H1 (cell line): ENCODE measurements around the gene CPED1. TPM values are rescaled to one million over a fixed set of nuclear protein-coding genes. Genes with fewer than 3 reads are reported as not detected.

ENCODE experiments used
- CTCF ChIA-PET: fragments of 300-600 bp; sonication (Branson Sonifier 250); formaldehyde crosslinking; loops from one replicate; lab custom pipeline; 2021; ENCODE audit not compliant: partially characterized antibody; lab: Charles Lee
- POLR2A ChIA-PET: fragments of 300-600 bp; sonication (Branson Sonifier 250); formaldehyde crosslinking; loops from one replicate; lab custom pipeline; 2021; ENCODE audit warnings: inconsistent platforms; ENCODE audit not compliant: partially characterized antibody; lab: Charles Lee
- DNase-seq, 2 experiments: peaks; one replicate each; pipeline versions ENCODE4 v3.0.0 to v3.0.0-alpha.2; 2010 to 2022; ENCODE audit warnings: low spot score in 2 of 2, low read depth in 1 of 2, mixed read lengths in 1 of 2
- FAIRE-seq: peaks from 2 replicates; lab custom pipeline; 2011; peaks lifted over from hg19 to GRCh38; lab: Jason Lieb, UNC
- H2AFZ ChIP-seq: 2 replicates; pipeline ENCODE4 v1.8.1; 2012; ENCODE audit warnings: low read length, inconsistent platforms
- H2AK5ac ChIP-seq: 2 replicates; pipeline ENCODE4 v1.6.1; 2013; ENCODE audit warnings: low read depth, low read length
- H2BK120ac ChIP-seq: replicated peaks from 2 replicates; pipeline ENCODE3; 2013; ENCODE audit warnings: low read depth, low read length, inconsistent platforms
- H2BK12ac ChIP-seq: 2 replicates; pipeline ENCODE4 v1.6.1; 2013; ENCODE audit warnings: low read depth, low read length
- H2BK15ac ChIP-seq: 2 replicates; pipeline ENCODE4 v1.6.1; 2013; ENCODE audit warnings: low read length
- H2BK20ac ChIP-seq: 2 replicates; pipeline ENCODE4 v1.6.1; 2013; ENCODE audit warnings: low read length
- H2BK5ac ChIP-seq: 2 replicates; pipeline ENCODE4 v1.6.1; 2013; ENCODE audit warnings: low read depth, low read length
- H3K14ac ChIP-seq: 2 replicates; pipeline ENCODE4 v1.6.1; 2013; ENCODE audit warnings: inconsistent platforms; ENCODE audit not compliant: insufficient read length
- H3K18ac ChIP-seq: 2 replicates; pipeline ENCODE4 v1.6.1; 2013; ENCODE audit warnings: low read length; ENCODE audit errors: extremely low read depth
- H3K23ac ChIP-seq: 2 replicates; pipeline ENCODE4 v1.6.1; 2013; ENCODE audit warnings: inconsistent platforms; ENCODE audit not compliant: insufficient read length
- H3K23me2 ChIP-seq: 2 replicates; pipeline ENCODE4 v1.6.1; 2013; ENCODE audit warnings: low read depth, low read length
- H3K27ac ChIP-seq: 2 replicates; pipeline ENCODE4 v1.6.1; 2011; ENCODE audit warnings: low read depth, low read length, inconsistent platforms
- H3K27me3 ChIP-seq, 4 experiments: replicated peaks in 1 of 4; 1 replicate in 1 of 4; 2 replicates in 3 of 4; pipeline versions ENCODE4 v1.6.1 to v1.8.1; 2011 to 2013; ENCODE audit warnings: low read length in 3 of 4, mild to moderate bottlenecking in 3 of 4, inconsistent platforms in 2 of 4, mixed read lengths in 2 of 4, moderate library complexity in 1 of 4; ENCODE audit not compliant: control insufficient read depth in 3 of 4, insufficient read depth in 3 of 4; ENCODE audit errors: extremely low read depth in 1 of 4
- H3K36me3 ChIP-seq, 4 experiments: 2 replicates each; pipeline versions ENCODE4 v1.6.1 to v1.8.1; 2011 to 2013; ENCODE audit warnings: mild to moderate bottlenecking in 4 of 4, low read length in 3 of 4, moderate library complexity in 2 of 4, control low read depth in 1 of 4, inconsistent platforms in 1 of 4; ENCODE audit not compliant: insufficient read depth in 4 of 4, control insufficient read depth in 2 of 4
- H3K4ac ChIP-seq: replicated peaks from 2 replicates; pipeline ENCODE3; 2013; ENCODE audit warnings: low read length, low read depth, mixed read lengths, inconsistent platforms; ENCODE audit not compliant: insufficient read length
- H3K4me1 ChIP-seq, 4 experiments: replicated peaks in 1 of 4; 1 replicate in 1 of 4; 2 replicates in 3 of 4; pipeline versions ENCODE4 v1.6.1 to v1.8.1; 2011 to 2013; ENCODE audit warnings: low read length in 3 of 4, inconsistent platforms in 2 of 4, mixed read lengths in 1 of 4; ENCODE audit not compliant: insufficient read depth in 4 of 4, control insufficient read depth in 3 of 4
- H3K4me2 ChIP-seq, 2 experiments: 2 replicates each; pipeline versions ENCODE4 v1.6.1 to v1.8.1; 2011 to 2013; ENCODE audit warnings: low read depth in 2 of 2, low read length in 2 of 2, control low read depth in 1 of 2, inconsistent platforms in 1 of 2, mild to moderate bottlenecking in 1 of 2; ENCODE audit not compliant: insufficient read depth in 1 of 2
- H3K4me3 ChIP-seq, 4 experiments: fragments of 200-600, 300-600 bp in 1 of 4; sonication (generic), shearing (Covaris generic), sonication (Bioruptor Twin) in 1 of 4; 2 replicates each; pipeline versions ENCODE4 v1.5.1 to v1.8.1; 2011 to 2016; ENCODE audit warnings: low read length in 4 of 4, low read depth in 3 of 4, control low read depth in 2 of 4, inconsistent platforms in 2 of 4, mild to moderate bottlenecking in 2 of 4, mixed read lengths in 1 of 4, moderate library complexity in 1 of 4; ENCODE audit not compliant: insufficient read depth in 2 of 4; ENCODE audit errors: extremely low read depth in 1 of 4
- H3K56ac ChIP-seq: replicated peaks from 2 replicates; pipeline ENCODE3; 2013; ENCODE audit warnings: low read depth, mild to moderate bottlenecking, mixed read lengths, low read length, inconsistent platforms; ENCODE audit not compliant: insufficient read length
- H3K79me1 ChIP-seq: 2 replicates; pipeline ENCODE4 v1.6.1; 2013; ENCODE audit warnings: low read depth, low read length, control low read depth
- H3K79me2 ChIP-seq, 2 experiments: 2 replicates each; pipeline versions ENCODE4 v1.6.1 to v1.8.1; 2012 to 2013; ENCODE audit warnings: low read length in 2 of 2, mild to moderate bottlenecking in 2 of 2, inconsistent platforms in 1 of 2; ENCODE audit not compliant: insufficient read depth in 2 of 2, control insufficient read depth in 1 of 2
- H3K9ac ChIP-seq, 4 experiments: replicated peaks in 1 of 4; 1 replicate in 1 of 4; 2 replicates in 3 of 4; pipeline versions ENCODE4 v1.6.1 to v1.8.1; 2011 to 2013; ENCODE audit warnings: low read depth in 3 of 4, low read length in 3 of 4, control low read depth in 2 of 4, mild to moderate bottlenecking in 2 of 4, moderate library complexity in 2 of 4, inconsistent platforms in 1 of 4; ENCODE audit errors: extremely low read depth in 1 of 4
- H3K9me3 ChIP-seq, 2 experiments: 2 replicates each; pipeline versions ENCODE4 v1.6.1 to v1.8.1; 2012 to 2013; ENCODE audit warnings: mild to moderate bottlenecking in 2 of 2, moderate library complexity in 2 of 2, control low read depth in 1 of 2, inconsistent platforms in 1 of 2, low read depth in 1 of 2, low read length in 1 of 2, mixed read lengths in 1 of 2; ENCODE audit not compliant: insufficient read depth in 2 of 2
- H4K20me1 ChIP-seq, 2 experiments: replicated peaks in 1 of 2; 2 replicates each; pipeline versions ENCODE3 to v1.8.1; 2011 to 2013; ENCODE audit warnings: inconsistent platforms in 2 of 2, low read length in 2 of 2, mild to moderate bottlenecking in 1 of 2; ENCODE audit not compliant: insufficient read depth in 2 of 2, control insufficient read depth in 1 of 2
- H4K5ac ChIP-seq: 2 replicates; pipeline ENCODE4 v1.6.1; 2013; ENCODE audit warnings: low read length, low read depth, mixed read lengths, inconsistent platforms; ENCODE audit not compliant: insufficient read length
- H4K8ac ChIP-seq: 2 replicates; pipeline ENCODE4 v1.8.0; 2013; ENCODE audit warnings: mild to moderate bottlenecking, moderate library complexity, low read length, inconsistent platforms; ENCODE audit not compliant: insufficient read depth; ENCODE audit errors: extremely low read depth
- H4K91ac ChIP-seq: replicated peaks from 2 replicates; pipeline ENCODE3; 2013; ENCODE audit warnings: low read length, mixed read lengths, inconsistent platforms; ENCODE audit not compliant: insufficient read length
- ATF3 ChIP-seq: IDR thresholded peaks from 2 replicates; pipeline ENCODE4 v1.6.1; 2011; ENCODE audit warnings: low read depth, mild to moderate bottlenecking, low read length; ENCODE audit not compliant: insufficient read depth
- BACH1 ChIP-seq: IDR thresholded peaks from 2 replicates; pipeline ENCODE4 v1.6.1; 2012; ENCODE audit warnings: low read length, improper control_type of control experiment
- CBX5 ChIP-seq: fragments of 300-800, 300-1000 bp; sonication (generic); IDR thresholded peaks from 2 replicates; pipeline ENCODE4 v1.7.1; 2016; ENCODE audit warnings: antibody characterized with exemption, low read length, low read depth
- CTBP2 ChIP-seq: IDR thresholded peaks from 2 replicates; pipeline ENCODE4 v1.7.0; 2011; ENCODE audit warnings: borderline replicate concordance, mild to moderate bottlenecking, moderate library complexity, mixed read lengths, low read length; ENCODE audit not compliant: insufficient read depth, insufficient read length
- EGR1 ChIP-seq: IDR thresholded peaks from 2 replicates; pipeline ENCODE4 v1.6.1; 2011; ENCODE audit warnings: low read depth, low read length, borderline replicate concordance
- FOSL1 ChIP-seq: IDR thresholded peaks from 2 replicates; pipeline ENCODE4 v1.6.1; 2011; ENCODE audit warnings: mild to moderate bottlenecking, low read depth, low read length, moderate library complexity; ENCODE audit not compliant: insufficient read depth
- GABPA ChIP-seq: IDR thresholded peaks from 2 replicates; pipeline ENCODE4 v1.6.1; 2011; ENCODE audit warnings: mild to moderate bottlenecking, low read length, moderate library complexity, borderline replicate concordance; ENCODE audit not compliant: insufficient read depth
- JUN ChIP-seq: IDR thresholded peaks from 2 replicates; pipeline ENCODE4 v1.6.1; 2011; ENCODE audit warnings: low read depth, mild to moderate bottlenecking, improper control_type of control experiment, low read length
- PHF8 ChIP-seq: fragments of 200-600 bp; sonication (generic); conservative IDR thresholded peaks from 2 replicates; pipeline ENCODE4 v1.7.1; 2012; ENCODE audit warnings: low read depth, mild to moderate bottlenecking, inconsistent platforms, low read length, moderate library complexity
- POLR2AphosphoS5 ChIP-seq: IDR thresholded peaks from 2 replicates; pipeline ENCODE4 v1.6.1; 2011; ENCODE audit warnings: low read depth, low read length
- RBBP5 ChIP-seq: IDR thresholded peaks from 2 replicates; pipeline ENCODE4 v1.7.1; 2012; ENCODE audit warnings: low read depth, mild to moderate bottlenecking, inconsistent platforms, low read length, moderate library complexity, borderline replicate concordance
- SAP30 ChIP-seq: fragments of 300-600 bp; sonication (generic); IDR thresholded peaks from 2 replicates; pipeline ENCODE4 v1.7.1; 2012; ENCODE audit warnings: low read length, moderate library complexity, mild to moderate bottlenecking, inconsistent platforms; ENCODE audit not compliant: insufficient read depth, insufficient replicate concordance
- SRF ChIP-seq: IDR thresholded peaks from 2 replicates; pipeline ENCODE4 v1.6.1; 2011; ENCODE audit warnings: mild to moderate bottlenecking, low read depth, low read length, moderate library complexity
- polyA plus RNA-seq, 7 experiments: library from polyadenylated mRNA; depleted of rRNA in 3 of 7; stranded (reverse) in 5 of 7; unstranded in 2 of 7; fragments of >200 nt in 5 of 7; fragments of 200-250 nt in 2 of 7; gene quantifications; 1 replicate in 5 of 7; 2 replicates in 1 of 7; 4 replicates in 1 of 7; pipeline versions ENCODE4 v1.2.1 to v1.2.3, GENCODE V29; 2011 to 2013; ENCODE audit warnings: missing spikeins in 2 of 7, mixed read lengths in 2 of 7
- total RNA-seq: library from RNA; stranded (reverse); fragmentation: NEBNext Ultra II Directional; extraction: Animal tissue kit (Norgen Biotek cat#: 25700); gene quantifications from 2 replicates; pipeline ENCODE4 v1.2.1, GENCODE V29; 2021

Gene CPED1
- total and polyA plus RNA-seq, 2 of the 8 experiments (the other 6 are each of a cell fraction or from before 2014, with no cell fraction given) = 0.08 to 0.39 TPM

DNA sequence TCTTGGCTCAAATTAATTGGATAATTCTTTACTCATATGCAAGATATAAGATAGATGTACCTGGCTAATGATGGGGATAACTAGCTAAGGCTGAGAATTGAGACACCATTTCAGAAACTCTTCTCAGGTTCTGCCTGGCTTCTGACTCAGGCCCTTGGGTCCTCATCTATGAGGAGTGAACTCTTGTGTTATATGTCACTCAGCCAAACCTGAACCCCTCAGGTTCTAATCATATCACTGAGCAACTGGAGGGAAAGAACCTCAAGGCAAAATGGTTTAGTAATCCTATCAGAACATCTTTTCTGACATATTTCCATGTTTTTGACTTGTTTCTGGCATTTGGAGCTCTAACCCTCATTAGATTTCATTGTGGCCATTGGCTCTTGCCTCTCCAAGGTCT, 100.4 kb downstream of the CPED1 start:
- Histone ChIP-seq H3K79me1 (no peaks in the 10 kb centered on the region), H4K20me1 (no peaks in the 10 kb centered on the region), H2BK120ac (no peak overlapping the region), H3K23me2 (no peaks in the 10 kb centered on the region), H3K4me2 (no peak overlapping the region), H2AK5ac (no peak overlapping the region), H2BK15ac (no peak overlapping the region), H2AFZ (no peak overlapping the region), H2BK5ac (no peak overlapping the region), H3K4me3 (no peak overlapping the region), H3K36me3 (no peaks in the 10 kb centered on the region), H3K27ac (no peak overlapping the region), H3K18ac (no peak overlapping the region), H3K4ac (no peak overlapping the region), H3K79me2 (no peaks in the 10 kb centered on the region), H3K9me3 (no peaks in the 10 kb centered on the region), H3K9ac (no peak overlapping the region), H4K91ac (no peak overlapping the region), H4K8ac (no peak overlapping the region), H3K4me1 (no peaks in the 10 kb centered on the region), H2BK12ac (no peak overlapping the region), H3K56ac (no peak overlapping the region), H3K23ac (no peak overlapping the region), H2BK20ac (no peak overlapping the region), H3K27me3 (no peaks in the 10 kb centered on the region; a peak in 1 of 7 replicates), H4K5ac (no peak overlapping the region), H3K14ac (no peak overlapping the region)
- DNase-seq (no peak), FAIRE-seq (no peak)
- POLR2A ChIA-PET = no interaction called here
- CTCF ChIA-PET = interaction anchor here (0.7 to 1.6 kb wide), 3 partner anchors 10 to 39 kb away, joined by 3 read pairs; no protein-coding TSS in a partner anchor
- TF ChIP-seq EGR1 (no peak), PHF8 (no peak), POLR2AphosphoS5 (no peak), SRF (no peak), RBBP5 (no peak), CTBP2 (no peak), FOSL1 (no peak), CBX5 (no peak), GABPA (no peak), SAP30 (no peak), ATF3 (no peak), JUN (no peak), BACH1 (no peak)
